IPS DF 4.7 (cell line): ENCODE data around the gene PRICKLE1.
"Not testable (repeated sequence)": the region's sequence is repeated elsewhere in the genome, so short reads cannot be mapped to it uniquely, and the experiment has no call there.

ENCODE experiments used
- DNase-seq: peaks from one replicate; pipeline ENCODE4 v3.0.0-alpha.2; 2013; ENCODE audit warnings: low spot score; ENCODE audit errors: extremely low read depth

The PRICKLE1 gene

DNA sequence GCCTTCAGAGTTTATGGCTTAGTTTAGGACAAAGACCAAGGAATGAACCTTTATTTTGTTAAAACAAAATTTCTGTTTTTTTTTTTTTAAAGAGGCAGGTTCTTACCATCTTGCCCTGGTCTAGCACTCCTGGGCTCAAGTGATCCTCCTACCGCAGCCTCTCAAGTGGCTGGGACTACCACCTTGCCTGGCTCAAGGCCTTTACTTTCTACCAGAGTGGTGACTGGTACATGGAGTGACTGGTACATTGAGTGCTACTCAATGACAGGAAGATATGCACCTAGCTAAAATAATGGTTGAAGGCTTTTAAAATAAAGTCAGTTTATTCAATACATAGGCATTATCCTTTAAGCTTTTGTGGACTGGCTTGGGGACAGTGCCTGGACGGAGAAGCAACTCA is 32.6 kb downstream of the PRICKLE1 start:
- no peak for DNase-seq

DNA sequence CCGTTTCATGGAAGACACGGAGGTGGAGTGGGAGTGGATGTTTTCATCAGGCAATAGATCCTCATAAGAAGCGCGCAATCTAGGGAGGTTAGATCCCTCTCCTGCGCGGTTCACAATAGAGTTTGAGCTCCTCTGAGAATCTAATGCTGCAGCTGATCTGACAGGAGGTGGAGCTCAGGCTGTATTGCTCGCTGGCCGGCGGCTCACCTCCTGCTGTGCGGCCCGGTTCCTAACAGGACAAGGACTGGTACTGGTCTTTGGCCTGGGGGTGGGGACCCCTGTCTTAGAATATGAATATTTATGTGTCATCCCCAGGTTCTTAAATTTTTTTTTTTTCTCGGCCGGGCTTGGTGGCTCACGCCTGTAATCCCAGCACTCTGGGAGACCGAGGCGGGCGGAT is 36.7 kb downstream of the PRICKLE1 start:
- no peak for DNase-seq

DNA sequence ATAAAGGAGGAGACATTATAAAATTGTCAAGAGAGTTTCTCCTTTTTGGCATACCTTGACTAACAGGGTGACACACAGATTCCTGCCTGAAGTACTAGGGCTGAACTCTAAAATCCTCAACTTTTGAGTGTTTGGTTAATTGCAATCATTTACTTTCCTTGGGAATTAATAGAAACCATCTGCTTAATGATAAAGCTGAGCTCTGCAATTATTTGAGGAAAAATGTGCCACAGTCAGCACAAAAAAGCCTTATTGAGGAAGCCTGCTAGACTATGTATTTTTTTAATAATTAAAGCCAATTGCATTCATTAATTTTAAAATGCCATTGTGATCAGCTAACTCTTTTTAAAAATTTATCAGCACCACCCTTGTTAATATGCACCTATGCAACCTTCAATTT is 38.7 kb downstream of the PRICKLE1 start:
- no peak for DNase-seq

DNA sequence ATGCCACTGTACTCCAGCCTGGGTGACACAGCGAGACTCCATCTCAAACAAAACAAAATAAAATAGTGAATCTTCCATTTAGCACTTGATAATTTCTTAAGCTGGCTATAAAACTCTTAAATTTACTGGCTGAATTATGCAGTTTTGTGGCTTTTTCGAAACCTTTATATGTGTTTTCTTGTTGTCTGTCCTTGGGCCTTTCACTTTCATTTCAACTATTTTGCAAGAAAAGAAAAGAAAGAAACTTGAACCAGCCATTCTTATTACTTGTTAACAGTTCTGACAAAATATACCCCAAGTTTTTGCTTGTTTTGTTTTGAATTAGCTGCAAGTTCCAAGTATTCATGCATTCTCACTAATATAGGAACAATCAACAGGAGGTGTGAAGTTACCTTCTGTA is 42.8 kb downstream of the PRICKLE1 start:
- DNase-seq, result no peak

DNA sequence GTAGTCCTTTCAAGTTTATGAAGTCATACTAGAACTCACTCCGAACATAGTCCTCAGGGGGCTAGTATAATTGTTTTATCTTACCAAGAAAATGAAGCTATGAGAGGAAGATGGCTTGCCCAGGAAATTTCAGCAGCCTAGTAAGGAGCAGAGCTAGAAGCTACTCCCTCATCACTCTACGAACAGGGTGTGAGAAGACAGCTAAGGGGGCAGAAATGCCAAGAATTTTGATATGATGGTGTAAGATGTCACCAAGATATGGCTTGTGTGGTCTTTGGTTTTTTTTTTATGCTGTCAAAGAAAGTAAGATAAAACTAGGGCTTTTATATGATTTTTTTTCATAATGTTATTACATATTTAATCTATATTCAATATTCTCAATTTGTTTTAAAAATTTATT is 47.6 kb downstream of the PRICKLE1 start:
- DNase-seq, result no peak

DNA sequence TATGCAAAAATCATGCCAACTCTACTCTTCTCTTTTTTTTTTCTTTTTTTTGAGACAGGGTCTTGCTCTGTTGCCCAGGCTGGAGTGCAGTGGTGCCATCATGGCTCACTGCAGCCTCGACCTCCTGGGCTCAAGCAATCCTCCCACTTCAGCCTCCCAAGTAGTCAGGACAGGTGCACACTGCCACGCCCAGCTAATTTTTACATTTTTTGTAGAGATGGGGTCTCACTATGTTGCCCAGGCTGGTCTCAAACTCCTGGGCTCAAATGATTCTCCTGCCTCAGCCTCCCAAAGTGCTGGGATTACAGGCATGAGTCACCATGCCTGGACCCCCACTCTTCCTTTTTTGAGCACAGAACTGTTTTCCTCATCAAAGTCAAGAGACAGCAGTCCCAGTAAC is 48.2 kb downstream of the PRICKLE1 start:
- not testable (repeated sequence) for DNase-seq

DNA sequence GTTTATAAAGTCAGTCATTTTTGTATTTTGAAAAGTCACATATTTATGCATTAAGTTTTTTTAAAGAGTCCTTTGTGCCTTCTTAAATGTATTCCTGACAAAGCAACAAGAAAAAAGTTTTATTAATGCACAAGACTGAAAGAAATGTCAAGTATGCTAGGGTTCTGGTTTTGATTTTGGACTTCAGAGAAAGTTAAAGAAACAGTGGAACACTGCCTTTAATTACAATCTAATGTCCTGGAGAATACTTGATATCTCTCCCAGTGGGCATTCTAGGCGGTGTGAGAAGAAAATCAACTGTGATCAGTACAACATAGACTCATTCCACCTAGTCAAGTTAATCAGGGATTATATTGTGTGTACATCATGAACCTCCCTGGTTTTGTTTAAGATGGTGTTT is 49.9 kb downstream of the PRICKLE1 start:
- DNase-seq, result no peak

DNA sequence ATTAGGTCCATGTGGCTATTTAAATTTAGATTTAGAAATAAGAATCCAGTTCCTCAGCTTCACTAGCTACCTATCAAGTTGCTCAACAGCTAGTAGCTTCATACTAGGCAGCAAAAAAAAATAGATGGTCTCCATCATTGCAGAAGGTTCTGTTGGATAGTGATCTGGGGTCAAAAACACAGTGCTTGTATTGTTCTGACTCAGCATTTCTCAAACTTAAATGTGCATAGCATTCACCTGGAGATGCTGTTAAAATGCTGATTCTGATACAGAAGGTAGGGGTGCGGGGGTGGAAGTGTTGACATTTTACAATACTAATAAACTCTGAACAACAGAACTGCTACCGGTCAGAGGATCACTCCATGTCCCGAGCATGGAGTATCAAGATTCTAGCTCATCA is 51.3 kb downstream of the PRICKLE1 start:
- no peak for DNase-seq

DNA sequence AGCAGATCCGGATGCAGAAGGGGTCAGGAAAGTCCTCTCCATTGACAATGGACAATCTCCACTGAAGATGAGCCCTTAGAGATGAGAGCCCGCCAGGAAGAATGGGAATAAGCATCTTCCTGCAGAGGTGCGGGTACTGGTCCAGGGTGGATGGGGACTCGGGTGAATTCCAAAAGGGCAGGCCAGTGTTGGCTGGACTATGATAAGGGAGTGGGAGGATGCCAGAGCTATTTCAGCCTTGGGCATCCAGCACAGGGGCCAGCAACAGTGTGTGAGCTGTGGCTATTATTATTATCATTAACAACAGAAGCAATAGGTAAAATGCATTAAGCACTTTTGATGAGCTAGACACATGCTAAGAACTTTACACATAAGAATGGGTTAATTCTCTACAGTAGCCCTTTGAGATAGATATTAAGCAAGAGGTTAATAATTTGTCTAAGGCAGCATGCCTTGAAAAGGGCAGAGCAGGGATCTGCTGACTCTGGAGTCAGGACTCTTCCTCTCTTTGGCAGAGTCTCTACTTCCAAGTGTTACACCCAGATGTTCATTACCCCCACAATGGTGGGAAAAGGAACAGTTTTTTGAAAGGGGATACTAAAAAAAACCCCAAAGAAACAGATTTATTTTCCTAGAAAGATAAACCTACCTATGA is 55.2 kb downstream of the PRICKLE1 start:
- no peak for DNase-seq

DNA sequence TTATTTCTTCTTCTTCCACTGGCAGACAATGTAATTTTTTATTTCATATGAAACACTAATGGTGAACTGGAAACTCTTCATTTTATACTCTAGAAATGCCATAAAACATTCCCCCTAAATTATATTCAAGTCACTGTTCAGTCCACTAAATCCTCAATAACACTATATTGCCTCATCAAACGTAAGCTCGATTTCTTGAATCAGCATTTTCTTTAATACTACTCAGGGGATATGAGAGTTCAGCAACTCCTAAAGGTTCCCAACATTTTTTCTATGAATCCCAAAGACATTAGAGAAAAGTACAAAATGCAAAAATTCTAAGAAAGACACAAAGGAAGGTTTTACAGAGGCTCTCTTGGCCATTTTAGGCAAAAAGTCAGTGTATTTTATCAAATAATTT is 59.3 kb downstream of the PRICKLE1 start:
- no peak for DNase-seq

DNA sequence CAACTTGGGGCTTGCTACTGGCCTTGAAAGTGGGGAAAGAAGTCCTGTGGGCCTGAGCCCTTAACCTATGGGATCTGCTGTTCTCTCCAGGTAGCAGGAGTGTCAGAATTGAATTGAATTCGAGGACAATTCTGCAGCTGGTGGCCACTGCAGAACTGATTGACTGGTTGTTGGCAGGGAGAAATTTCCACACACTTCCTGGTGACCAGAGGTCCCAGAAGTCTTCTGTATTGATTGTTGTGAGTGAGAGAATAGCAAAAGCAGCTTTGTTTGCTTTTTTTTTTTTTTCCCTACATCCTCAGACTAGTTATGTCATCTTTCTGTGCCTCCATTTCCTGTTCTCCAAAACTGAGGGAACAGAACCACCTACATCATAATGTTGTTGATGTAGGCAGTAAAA is 64.1 kb downstream of the PRICKLE1 start:
- no peak for DNase-seq

DNA sequence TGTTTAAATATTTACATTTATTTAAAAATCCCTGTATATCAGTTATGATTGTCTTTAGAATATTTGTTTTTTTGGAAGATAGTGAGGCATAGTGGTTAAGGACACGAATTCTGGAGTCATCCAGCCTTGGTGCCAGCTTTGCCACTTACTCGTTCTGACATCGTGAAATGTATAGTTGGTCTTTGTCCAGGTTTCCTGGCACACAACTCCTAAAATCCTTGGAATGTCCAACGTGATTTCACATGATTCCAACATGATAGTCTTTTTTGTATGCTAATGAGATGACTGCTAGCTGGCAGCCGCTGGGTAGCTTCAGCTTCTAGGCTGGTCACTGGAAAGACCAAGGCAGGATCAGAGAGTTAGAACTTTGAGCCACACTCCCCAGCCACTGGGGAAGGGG is 64.8 kb downstream of the PRICKLE1 start:
- DNase-seq, result no peak

DNA sequence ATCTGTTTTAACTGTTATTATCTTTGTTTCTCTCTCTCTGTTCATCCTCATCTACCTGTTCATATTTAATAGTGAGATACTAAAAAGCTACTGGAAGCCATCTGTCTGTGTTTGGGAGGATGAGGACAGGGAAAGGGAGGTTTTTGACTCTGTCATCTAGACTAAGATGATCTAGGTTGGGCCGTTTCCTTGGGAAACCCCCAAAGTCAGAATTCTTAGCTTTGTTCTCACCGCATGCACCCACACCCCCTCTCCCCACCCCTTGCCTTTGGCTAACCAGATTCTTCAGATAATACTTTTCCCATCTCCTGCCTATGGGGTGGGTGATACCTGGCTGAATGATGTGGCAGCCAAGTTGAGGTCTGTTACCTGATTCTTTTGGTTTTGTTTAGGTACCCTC is 73.0 kb downstream of the PRICKLE1 start:
- DNase-seq, result no peak

DNA sequence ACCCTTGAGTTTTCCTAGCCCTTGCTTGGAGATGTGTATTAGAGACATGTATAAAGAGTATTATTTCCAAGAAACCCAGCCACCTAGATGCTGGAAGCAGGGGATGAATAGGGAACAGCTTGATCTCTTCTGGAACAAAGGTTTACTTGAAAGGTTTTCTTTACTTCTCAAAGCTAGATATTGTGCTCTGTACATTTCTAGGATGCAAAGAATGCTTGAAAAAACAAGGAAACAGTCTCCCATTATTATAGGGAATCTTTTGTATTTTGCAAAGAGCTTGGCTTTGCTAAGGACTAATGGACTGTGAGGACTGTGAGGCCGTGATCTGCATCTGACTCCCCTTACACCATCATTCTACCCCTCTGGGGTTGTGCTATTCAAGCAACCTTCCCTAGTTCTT is 77.9 kb downstream of the PRICKLE1 start:
- no peak for DNase-seq

DNA sequence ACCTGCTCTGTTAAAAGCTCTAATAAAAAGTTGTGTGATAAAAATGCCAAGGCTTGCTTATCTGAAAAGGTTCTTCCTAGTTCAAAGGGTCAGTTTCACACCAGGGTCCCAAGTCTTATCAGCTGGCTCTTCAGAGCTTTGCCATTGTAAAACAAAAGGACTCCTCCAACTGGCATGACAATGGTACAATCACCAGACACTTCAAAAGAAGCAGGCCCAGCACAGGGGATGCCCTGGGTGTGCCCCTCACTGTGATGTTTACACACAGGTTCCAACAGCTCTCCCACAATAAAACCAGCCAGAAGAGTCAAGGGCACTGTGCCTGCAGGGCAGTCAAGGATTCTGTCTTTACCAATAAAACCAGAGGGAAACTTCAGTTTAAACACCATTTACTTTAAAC is 78.7 kb downstream of the PRICKLE1 start:
- no peak for DNase-seq

DNA sequence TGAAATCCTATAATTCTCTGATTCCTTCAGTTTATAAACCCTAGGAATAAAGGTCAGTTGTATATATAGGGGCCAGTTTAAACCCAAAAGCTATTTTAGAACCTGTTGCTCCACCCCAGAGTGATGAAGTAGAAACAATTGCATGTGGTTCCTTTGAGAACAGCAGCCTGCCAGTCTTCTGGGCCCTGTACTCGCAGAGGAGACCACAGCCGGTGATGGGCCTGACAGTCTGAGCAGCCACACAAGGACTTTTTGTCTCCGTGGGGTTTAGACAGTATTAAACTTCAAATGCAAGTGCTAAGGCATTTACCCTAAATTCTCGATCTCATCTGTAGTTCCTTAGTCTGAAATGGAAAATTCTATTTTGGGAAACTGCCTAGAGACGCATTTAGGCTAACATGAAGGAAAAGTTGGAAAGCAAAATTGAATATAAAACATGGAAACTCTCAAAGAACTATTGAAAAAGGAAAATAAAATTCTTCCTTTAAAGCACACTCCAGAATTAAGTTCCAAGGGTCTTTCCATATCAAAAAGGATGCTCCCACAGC is 80.6 kb downstream of the PRICKLE1 start:
- no peak for DNase-seq

DNA sequence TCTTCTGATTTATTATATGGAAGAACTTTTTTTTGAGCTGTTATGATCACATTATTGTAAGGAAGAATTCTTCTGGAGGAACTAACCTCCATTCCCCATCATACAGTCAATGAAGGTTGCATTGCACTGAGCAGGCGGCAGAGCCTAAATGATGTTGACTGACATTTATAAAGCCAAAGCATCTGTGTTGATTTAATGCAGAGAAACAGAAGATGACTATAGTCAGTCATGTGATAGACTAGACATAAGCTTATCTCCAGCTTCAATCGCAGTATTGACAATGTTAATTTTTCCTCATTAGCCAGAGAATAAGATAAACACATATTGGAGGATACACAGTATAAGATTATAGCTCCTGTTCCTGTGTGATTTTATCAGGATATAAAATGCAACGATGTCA is 82.0 kb downstream of the PRICKLE1 start:
- DNase-seq, result no peak

DNA sequence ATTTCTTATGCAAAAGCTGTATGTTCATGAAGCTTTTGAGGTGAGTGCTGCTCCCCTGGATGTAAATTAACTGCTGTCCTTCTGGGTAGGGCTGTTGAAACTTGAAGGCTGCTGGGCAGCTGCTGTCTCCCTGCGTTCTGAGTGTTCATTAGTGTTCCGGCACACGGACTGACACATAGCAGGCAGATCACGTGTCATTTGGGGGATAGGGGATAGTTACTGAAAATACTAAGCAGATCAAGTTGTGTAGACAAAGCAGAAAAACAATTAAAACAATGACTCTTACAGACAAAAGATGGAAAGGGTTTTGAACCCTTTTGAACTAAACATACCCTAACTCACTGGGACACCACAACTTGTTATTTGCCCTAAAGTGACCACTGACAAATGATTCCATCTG is 82.5 kb downstream of the PRICKLE1 start:
- no peak for DNase-seq

DNA sequence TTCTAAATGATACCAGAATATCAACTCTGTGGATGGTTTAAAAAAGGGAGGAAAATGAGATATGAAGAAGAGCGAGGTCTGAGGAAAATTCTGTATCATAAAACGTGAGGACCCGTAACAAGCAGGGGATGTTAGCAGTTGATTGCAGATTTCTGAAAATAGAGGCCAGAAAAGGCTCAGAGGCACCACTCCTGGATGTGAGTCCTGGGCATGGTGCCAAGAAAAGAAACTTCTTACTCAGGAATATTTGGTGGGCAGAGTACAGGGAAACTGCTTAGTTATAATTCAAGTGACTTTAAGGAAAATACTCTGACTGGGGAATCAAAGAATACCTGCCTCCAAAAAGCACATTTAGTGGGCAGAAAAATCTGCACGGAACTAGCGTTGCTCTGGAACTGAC is 85.5 kb downstream of the PRICKLE1 start:
- DNase-seq, result no peak

DNA sequence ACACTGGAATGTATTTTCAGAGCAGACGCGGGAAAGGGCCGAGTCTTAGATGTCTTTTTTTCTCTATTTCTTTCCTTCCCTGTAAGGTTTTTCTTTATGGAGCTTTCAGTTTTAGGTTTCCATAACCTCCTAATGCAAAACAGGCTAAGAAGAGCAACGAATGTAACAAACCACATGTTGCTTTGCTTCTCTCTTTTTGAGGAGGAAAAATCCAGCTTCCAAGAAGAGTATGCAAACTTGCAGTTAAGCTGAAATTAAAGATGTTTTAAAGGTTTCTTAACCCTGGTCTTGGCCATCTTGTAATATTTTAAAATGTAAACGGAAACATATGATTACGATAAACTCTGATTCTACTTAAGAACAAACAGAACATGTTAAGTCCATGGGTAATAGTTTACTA is 86.9 kb downstream of the PRICKLE1 start:
- no peak for DNase-seq

DNA sequence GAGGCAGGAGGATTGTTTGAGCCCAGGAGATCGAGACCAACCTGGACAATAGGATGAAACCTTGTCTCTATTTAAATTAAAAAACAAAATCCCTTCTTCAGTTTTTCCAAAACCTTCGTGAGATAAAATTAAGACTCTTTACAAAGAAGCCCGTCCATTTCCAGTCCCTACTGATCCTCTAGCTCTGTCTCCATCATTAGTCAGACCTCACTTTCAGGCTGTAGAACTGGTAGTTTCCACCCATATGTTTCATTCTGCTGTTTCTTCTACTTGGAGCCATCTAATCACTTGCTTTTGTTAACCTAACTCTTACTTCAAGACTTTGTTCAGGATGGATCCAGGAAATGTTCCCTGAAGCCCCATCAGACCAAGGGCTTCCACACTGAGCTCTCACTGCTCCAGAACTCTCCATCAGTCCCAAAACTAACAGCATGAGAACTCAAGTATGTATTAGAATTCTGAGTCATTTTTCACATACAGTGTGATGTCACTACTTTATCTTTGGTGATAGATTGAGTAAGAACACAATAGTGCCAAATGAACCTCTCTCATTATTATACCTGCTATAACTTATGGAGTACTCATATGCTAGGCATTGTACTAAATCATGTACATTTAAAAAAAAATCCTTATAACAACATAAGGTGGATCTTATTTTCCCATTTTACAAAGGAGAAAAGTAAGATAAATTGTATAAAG is 90.8 kb downstream of the PRICKLE1 start:
- no peak for DNase-seq

DNA sequence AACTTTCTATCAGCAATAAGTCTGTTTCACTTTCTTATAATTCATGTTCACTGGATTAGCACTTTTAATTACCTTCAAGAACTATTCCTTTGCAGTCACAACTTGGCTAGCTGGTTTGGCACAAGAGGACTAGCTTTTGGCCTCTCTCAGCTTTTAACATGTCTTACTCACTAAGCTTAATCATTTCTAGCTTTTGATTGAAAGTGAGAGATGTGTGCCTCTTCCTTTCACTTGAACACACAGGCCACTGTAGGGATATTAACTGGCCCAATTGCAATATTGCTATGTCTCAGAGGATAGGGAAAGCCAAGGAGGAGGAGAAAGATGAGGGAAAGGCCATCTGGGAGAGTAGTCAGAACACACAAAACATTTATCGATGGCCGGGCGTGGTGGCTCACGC is 92.7 kb downstream of the PRICKLE1 start:
- DNase-seq, result no peak

DNA sequence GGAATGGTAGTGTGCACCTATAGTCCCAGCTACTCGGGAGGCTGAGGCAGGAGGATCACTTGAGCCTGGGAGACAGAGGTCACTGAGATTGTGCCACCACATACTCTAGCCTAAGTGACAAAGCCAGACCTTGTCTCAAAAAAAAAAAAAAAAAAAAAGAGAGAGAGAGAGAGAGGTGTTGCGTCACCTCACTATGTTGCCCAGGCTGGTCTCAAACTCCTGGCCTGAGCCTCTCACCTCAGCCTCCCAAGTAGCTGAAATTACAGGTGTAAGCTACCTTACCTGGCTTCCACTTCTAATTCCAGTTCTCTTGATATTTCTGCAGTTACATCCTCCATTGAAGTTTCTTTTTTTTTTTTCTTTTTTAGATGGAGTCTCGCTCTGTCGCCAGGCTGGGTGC is 94.3 kb downstream of the PRICKLE1 start:
- DNase-seq, result no peak
